Activated naive CD8-positive, alpha-beta T cell treated with anti-CD3 and anti-CD28 coated beads for 36 hours (primary cell): ENCODE data around the gene MYBPC2. TPM values are rescaled to one million over a fixed set of nuclear protein-coding genes. Genes with fewer than 3 reads are reported as not detected.
"Not testable (repeated sequence)": the region's sequence is repeated elsewhere in the genome, so short reads cannot be mapped to it uniquely, and the experiment has no call there.

Source experiments
- DNase-seq: peaks from one replicate; pipeline ENCODE4 v3.0.0; 2021
- H3K27ac Mint-ChIP-seq: one replicate; pipeline ENCODE4 v1.8.0; 2022; ENCODE audit warnings: mild to moderate bottlenecking, moderate library complexity, mixed read lengths
- H3K27me3 Mint-ChIP-seq: one replicate; pipeline ENCODE4 v1.8.0; 2022; ENCODE audit warnings: mild to moderate bottlenecking, mixed read lengths
- H3K36me3 Mint-ChIP-seq: one replicate; pipeline ENCODE4 v1.8.0; 2021; ENCODE audit warnings: mild to moderate bottlenecking, mixed read lengths
- H3K4me1 Mint-ChIP-seq: one replicate; pipeline ENCODE4 v1.8.0; 2021; ENCODE audit warnings: mixed read lengths
- H3K4me3 Mint-ChIP-seq: one replicate; pipeline ENCODE4 v1.8.0; 2022; ENCODE audit warnings: mild to moderate bottlenecking, moderate library complexity, mixed read lengths
- H3K9me3 Mint-ChIP-seq: one replicate; pipeline ENCODE4 v1.8.0; 2022; ENCODE audit warnings: mixed read lengths
- total RNA-seq, 2 experiments: library from RNA; stranded (reverse); gene quantifications; one replicate each; pipeline ENCODE4 v1.2.3, GENCODE V29; 2021

The MYBPC2 gene
- total RNA-seq, 2 experiments from 2014 or later = 0.12 to 0.45 TPM

DNA sequence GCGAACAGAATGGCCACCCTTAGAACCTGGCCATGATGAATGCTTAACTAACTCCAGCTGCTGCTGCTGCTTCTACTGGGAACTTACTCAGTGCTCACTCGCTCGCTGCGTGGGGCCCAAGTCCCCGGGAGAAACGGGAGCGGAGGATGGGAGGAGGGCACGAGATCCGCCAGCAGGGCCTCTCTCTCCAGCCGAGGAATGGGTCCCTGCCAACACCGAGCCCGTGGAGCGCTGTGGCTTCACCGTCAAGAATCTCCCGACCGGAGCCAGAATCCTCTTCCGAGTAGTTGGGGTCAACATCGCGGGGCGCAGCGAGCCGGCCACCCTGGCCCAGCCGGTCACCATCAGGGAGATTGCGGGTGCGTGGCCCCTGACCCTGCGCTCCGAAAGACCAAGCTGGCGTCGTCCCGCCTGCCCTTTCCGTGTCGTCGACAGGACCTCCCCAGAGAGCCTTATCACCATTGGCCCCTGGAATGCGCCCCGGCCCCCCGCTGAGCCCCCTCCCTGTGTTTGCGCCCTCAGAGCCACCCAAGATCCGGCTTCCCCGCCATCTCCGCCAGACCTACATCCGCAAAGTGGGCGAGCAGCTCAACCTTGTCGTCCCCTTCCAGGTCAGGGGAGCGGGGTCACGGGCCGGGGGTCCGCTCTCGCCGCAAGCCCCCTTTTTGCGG, 25.8 kb downstream of the MYBPC2 start:
- no peak for DNase-seq
- Mint-ChIP-seq H3K36me3 (no peaks in the 10 kb centered on the region), H3K27ac (no peak overlapping the region), H3K9me3 (no peaks in the 10 kb centered on the region), H3K4me1 (peaks cover 6% of the 10 kb centered on the region), H3K4me3 (no peak overlapping the region), H3K27me3 (peaks cover 41% of the 10 kb centered on the region)

DNA sequence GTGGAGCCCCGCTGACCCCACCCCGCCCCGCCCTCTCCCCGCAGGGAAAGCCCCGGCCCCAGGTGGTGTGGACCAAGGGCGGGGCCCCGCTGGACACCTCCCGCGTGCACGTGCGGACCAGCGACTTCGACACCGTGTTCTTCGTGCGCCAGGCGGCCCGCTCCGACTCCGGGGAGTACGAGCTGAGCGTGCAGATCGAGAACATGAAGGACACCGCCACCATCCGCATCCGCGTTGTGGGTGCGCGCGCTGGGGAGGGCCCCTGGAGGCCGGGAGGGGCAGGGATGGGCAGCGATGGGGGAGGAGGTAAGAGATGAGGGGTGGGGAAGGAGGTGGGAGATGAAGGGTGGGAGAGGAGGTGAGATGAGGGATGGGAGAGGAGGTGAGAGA, 26.4 kb downstream of the MYBPC2 start:
- peaks cover 41% of the 10 kb centered on the region for H3K27me3 Mint-ChIP-seq
- no peak overlapping the region for H3K27ac Mint-ChIP-seq
- no peak for DNase-seq
- no peaks in the 10 kb centered on the region for H3K36me3 Mint-ChIP-seq
- H3K4me3 Mint-ChIP-seq = no peak overlapping the region
- H3K9me3 Mint-ChIP-seq = no peaks in the 10 kb centered on the region
- peaks cover 6% of the 10 kb centered on the region for H3K4me1 Mint-ChIP-seq

DNA sequence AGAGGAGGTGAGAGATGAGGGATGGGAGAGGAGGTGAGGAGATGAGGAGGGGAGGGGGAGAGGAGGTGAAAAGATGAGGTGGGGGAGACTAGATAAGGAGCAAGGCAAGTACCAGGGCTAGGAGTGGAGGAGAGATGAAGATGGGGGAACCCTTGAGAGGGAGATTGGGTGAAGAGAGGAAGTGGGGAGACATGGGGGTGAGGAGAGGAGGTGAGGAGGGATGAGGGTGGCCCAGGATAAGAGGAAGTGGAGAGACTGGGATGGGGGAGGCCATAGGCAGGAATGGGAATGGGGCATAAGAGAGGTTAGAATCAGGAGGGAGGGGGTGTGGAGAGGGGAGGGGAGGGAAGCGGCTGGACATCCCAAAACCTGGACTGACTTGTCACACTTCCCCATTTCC, 26.9 kb downstream of the MYBPC2 start:
- Mint-ChIP-seq H3K4me3 (no peak overlapping the region), H3K27ac (peak overlapping the region; percentile 27), H3K27me3 (peaks cover 41% of the 10 kb centered on the region), H3K9me3 (no peaks in the 10 kb centered on the region), H3K36me3 (no peaks in the 10 kb centered on the region), H3K4me1 (peaks cover 6% of the 10 kb centered on the region)
- DNase-seq = no peak

DNA sequence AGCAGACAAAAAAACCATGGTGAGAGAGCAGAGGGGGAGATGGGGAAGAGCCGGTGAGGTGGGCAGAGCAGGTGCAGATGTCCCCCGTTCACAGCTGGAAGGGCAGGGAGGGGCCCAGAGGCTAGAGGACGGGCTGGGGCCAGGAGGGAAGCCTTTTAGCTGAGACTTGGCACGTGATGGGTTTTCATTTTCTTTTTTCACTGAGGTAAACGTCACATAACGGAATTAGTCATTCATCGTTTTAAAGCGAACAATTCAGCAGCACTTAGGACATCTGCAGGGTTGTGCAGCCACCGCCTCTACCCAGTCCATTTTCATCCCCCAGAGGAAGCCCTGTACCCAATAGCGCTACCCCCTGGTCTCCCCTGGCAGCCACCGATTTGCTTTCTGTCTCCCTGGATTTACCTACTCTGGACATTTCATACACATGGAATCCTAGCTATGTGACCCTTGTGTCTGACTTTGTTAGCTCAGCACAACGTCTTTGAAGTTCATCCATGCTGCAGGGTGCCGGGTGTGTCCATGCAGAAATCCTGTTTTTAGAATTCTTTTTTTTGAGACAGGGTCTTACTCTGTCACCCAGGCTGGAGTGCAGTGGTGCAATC, 27.6 kb downstream of the MYBPC2 start:
- peaks cover 6% of the 10 kb centered on the region for H3K4me1 Mint-ChIP-seq
- no peaks in the 10 kb centered on the region for H3K36me3 Mint-ChIP-seq
- no peak overlapping the region for H3K4me3 Mint-ChIP-seq
- no peaks in the 10 kb centered on the region for H3K9me3 Mint-ChIP-seq
- peak overlapping the region; percentile 6 for H3K27ac Mint-ChIP-seq
- peak; percentile 28 for DNase-seq
- H3K27me3 Mint-ChIP-seq = peaks cover 41% of the 10 kb centered on the region

DNA sequence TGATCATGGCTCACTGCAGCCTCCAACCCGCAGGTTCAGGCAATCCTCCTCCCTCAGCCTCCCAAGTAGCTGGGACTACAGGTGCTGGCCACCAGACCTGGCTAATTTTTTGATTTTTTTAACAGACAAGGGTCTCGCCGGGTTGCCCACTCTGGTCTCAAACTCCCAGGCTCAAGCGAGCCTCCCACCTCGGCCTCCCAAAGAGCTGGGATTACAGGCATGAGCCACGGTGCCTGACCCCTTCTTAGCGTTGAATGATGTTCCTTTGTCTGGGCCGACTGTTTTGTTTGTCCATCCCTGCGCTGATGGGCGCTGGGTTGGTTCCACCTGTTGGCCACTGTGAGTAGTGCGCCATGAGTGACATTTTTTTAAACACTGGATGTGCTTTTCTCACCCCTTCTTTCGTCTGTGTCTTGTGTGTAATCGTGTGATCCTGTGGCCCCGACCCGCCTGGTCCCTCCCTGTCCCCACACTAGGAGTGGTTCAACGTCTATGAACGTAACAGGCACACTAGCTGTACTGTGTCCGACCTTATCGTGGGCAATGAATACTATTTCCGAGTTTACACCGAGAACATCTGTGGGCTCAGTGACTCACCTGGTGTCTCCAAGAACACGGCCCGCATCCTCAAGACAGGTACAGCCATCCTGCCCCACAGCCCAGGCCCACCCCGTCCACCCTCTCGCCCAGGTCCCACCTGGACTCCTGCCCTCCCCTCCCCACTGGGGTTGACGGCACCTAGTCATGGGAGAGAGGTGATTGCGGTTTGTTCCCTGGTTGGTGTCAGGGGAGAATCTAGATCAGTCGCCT, 28.6 kb downstream of the MYBPC2 start:
- Mint-ChIP-seq H3K9me3 (no peaks in the 10 kb centered on the region), H3K27me3 (peaks cover 41% of the 10 kb centered on the region), H3K36me3 (no peaks in the 10 kb centered on the region), H3K27ac (no peak overlapping the region), H3K4me3 (no peak overlapping the region), H3K4me1 (peaks cover 6% of the 10 kb centered on the region)
- DNase-seq = peak; percentile 51

DNA sequence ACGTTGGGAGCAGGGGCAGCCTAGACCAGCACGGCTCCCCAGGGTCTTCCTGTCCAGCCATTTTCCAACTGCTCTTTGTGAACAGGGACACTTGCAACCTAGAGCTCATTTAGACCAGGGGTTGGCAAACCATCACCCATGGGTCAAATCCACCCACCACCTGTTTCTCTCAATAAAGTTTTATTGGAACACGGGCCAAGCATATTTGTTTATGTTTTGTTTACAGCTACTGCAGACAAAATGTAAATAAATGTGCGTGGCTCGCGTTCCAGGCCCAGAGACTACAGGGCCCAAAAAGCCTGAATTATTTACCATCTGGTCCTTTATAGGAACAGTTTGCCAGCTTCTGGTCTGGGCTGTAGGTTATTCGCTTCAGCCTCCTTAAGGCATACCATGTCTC, 30.3 kb downstream of the MYBPC2 start:
- Mint-ChIP-seq H3K27me3 (peaks cover 29% of the 10 kb centered on the region), H3K4me1 (peaks cover 6% of the 10 kb centered on the region), H3K9me3 (no peaks in the 10 kb centered on the region), H3K36me3 (no peaks in the 10 kb centered on the region), H3K4me3 (no peak overlapping the region), H3K27ac (no peak overlapping the region)
- no peak for DNase-seq

DNA sequence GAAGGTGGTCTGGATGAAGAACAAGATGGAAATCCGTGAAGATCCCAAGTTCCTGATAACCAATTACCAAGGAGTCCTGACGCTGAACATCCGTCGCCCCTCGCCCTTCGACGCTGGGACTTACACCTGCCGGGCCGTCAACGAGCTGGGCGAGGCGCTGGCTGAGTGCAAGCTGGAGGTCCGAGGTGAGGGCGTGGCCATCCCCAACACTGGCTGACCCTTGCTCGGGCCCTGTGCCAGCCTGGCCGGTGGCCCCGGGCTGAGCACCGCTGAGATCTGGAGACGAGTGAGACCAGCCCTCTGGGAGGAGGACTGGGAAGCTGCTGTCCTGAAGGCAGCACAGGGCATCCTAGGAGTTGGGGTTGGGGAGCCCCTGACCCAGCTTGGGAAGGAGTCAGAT, 31.7 kb downstream of the MYBPC2 start:
- H3K36me3 Mint-ChIP-seq = no peaks in the 10 kb centered on the region
- DNase-seq = no peak
- no peak overlapping the region for H3K4me3 Mint-ChIP-seq
- no peaks in the 10 kb centered on the region for H3K9me3 Mint-ChIP-seq
- peaks cover 21% of the 10 kb centered on the region for H3K27me3 Mint-ChIP-seq
- H3K4me1 Mint-ChIP-seq = peaks cover 6% of the 10 kb centered on the region
- H3K27ac Mint-ChIP-seq = no peak overlapping the region

DNA sequence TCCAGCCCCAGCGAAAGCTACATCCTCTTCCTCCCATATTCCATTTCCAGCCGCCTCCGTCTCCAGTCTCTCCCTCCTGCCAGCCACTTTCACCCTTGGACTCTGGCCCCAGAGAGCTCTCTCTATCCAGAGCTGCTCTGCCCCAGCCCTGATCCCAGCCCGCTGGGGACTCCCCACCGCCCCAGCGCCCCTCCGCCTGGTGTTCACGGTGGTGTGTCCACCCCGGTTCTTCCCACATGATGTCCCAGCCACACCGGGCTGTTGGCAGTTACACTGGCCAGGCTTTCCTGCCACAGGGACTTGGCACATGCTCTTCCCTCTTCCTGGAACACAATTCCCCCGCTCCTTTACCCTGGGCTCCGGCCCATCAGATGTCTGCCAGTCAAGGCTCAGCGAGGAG, 32.3 kb downstream of the MYBPC2 start:
- Mint-ChIP-seq H3K4me1 (peaks cover 5% of the 10 kb centered on the region), H3K27ac (no peak overlapping the region), H3K9me3 (no peaks in the 10 kb centered on the region), H3K4me3 (no peak overlapping the region), H3K27me3 (peaks cover 14% of the 10 kb centered on the region), H3K36me3 (no peaks in the 10 kb centered on the region)
- DNase-seq = no peak

DNA sequence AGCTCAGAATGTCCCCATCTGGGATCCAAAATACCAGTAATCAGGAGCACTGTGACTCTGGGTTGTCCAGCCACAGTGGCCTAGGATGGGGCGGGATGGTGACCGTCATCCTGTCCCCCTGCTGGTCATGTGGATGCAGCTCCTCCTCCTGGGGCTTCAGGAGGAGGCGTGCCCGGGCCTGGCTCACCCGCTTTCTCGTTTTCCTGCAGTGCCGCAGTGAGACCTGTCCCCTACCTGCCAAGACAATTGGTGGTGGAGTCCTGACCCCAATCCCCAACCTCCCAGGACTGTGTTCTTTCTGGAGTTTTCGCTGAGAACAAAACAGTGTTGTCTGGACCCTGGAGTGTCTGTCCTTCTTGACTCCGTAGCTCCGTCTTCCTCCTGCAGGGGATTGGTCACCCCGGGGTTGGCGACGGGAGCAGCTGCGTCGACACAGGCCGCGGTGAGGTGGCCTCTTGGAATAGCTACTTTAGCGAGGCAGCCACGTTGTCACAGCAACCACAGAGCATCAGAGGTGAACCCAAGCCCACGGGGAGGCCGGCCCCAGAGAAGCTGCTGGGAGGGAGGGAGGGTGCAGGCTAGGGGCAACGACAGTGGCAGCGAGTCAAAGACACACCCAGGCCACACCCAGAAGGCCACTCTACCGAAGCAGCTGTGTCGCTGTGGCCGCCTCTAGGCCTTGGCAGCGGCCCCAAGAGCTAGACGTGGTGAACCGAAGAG, 33.5 kb downstream of the MYBPC2 start:
- no peak overlapping the region for H3K27ac Mint-ChIP-seq
- H3K4me1 Mint-ChIP-seq = no peaks in the 10 kb centered on the region
- no peaks in the 10 kb centered on the region for H3K36me3 Mint-ChIP-seq
- H3K27me3 Mint-ChIP-seq = peaks cover 7% of the 10 kb centered on the region
- no peaks in the 10 kb centered on the region for H3K9me3 Mint-ChIP-seq
- H3K4me3 Mint-ChIP-seq = no peak overlapping the region
- DNase-seq = no peak

DNA sequence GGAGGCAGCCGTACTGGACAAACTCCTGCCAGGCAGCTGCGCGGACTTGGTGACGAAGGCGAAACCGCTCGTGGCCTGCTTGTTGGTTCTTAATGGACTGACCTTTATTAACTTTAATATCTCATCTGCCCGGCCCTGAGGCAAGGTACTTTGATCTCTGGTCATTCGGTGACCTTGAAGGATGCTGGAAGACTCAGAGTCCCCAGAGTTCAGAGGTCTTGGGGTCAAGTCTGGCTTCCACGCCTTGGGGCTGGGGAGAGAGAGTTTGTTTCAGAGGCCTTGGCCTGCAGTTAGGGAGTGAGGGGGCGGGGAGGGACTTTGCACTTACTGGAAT, 34.0 kb downstream of the MYBPC2 start:
- no peaks in the 10 kb centered on the region for H3K4me1 Mint-ChIP-seq
- H3K27me3 Mint-ChIP-seq = peaks cover 2% of the 10 kb centered on the region

DNA sequence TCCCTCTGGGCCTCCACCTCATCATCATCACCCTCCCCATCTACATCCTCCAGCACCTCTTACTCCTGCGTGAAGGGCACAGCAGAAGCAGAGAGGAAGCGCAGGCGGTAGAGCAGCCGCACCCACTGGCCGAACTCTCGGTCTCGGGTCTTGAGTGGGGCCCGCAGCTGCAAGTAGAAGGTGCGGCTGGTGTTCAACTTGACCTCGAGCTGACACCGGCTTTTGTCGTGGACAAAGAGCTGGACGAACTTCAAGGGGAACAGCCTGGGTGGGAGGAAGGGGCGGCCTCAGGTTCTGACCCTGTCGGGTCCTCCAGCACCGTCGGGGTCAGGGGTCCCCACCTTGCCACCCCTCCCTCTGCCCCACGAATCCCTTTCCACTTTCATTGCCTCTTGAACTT, 34.9 kb downstream of the MYBPC2 start:
- no peak for DNase-seq
- Mint-ChIP-seq H3K4me3 (no peak overlapping the region), H3K27ac (no peak overlapping the region), H3K4me1 (no peaks in the 10 kb centered on the region), H3K27me3 (no peaks in the 10 kb centered on the region), H3K36me3 (no peaks in the 10 kb centered on the region), H3K9me3 (no peaks in the 10 kb centered on the region)

More for the DNA sequence above, 34.0 kb downstream of the MYBPC2 start:
- no peak overlapping the region for H3K27ac Mint-ChIP-seq
- DNase-seq = no peak
- H3K4me3 Mint-ChIP-seq = no peak overlapping the region
- H3K9me3 Mint-ChIP-seq = no peaks in the 10 kb centered on the region
- H3K36me3 Mint-ChIP-seq = no peaks in the 10 kb centered on the region

DNA sequence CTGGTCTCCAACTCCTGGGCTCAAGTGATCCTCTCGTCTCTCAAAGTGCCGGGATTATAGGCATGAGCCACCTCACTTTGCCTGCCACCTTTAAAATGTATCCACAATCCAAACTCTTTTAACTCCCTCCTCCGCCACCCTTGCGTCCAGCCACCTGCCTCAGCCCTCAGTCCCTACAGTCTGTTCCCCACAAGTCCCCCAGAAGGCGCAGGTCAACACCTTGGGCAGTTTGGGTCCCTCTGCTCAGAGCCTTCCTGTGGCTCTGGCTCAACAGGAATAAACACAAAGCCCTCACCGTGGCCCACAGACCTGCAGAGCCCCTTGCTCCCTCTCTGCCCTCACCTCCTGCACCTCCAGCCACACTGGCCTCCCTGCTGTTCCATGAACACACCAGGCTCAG, 36.1 kb downstream of the MYBPC2 start:
- no peaks in the 10 kb centered on the region for H3K9me3 Mint-ChIP-seq
- no peak overlapping the region for H3K4me3 Mint-ChIP-seq
- H3K27me3 Mint-ChIP-seq = no peaks in the 10 kb centered on the region
- no peak for DNase-seq
- no peaks in the 10 kb centered on the region for H3K36me3 Mint-ChIP-seq
- no peak overlapping the region for H3K27ac Mint-ChIP-seq
- no peaks in the 10 kb centered on the region for H3K4me1 Mint-ChIP-seq

DNA sequence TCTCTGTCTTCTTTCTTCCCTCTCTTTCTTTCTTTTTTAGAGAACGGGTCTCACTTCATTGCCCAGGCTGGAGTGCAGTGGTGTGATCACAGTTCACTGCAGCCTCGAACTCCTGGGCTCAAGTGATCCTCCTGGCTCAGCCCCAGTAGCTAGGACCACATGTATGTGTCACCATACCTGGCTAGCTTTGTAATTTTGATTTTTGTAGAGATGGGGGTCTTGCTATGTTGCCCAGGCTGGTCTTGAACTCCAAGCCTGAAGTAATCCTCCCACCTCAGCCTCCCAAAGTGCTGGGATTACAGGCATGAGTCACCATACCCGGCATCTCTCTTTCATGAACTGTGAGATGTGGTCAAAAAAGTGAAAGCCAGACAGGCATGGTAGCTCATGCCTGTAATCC, 40.6 kb downstream of the MYBPC2 start:
- not testable (repeated sequence) for H3K27ac Mint-ChIP-seq, H3K9me3 Mint-ChIP-seq, DNase-seq, H3K27me3 Mint-ChIP-seq, H3K4me3 Mint-ChIP-seq, H3K4me1 Mint-ChIP-seq
- peaks cover 11% of the 10 kb centered on the region for H3K36me3 Mint-ChIP-seq

DNA sequence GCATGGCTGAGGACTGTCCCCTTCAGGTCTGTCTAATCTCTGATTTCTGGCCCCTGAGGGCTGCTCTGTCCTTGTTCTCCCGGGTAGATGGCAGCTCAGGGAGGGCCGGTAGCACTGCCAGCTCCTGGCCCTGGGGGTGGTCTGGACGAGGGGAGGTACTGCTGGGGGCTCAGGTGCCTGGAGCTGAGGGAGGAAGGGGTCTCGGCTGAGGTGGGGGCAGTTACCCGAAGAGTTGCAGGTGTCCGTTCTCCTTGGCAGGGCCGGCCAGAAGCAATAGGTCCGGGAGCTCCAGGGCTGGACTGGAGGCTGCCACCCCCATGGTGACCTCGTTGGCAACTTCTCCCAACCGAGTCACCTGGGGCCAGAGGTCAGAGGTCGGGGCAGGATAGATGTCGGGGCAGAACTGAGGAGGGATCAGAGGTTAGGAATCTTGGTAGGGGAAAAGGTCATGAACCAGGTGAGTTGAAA, 42.4 kb downstream of the MYBPC2 start:
- Mint-ChIP-seq H3K9me3 (no peaks in the 10 kb centered on the region), H3K27me3 (no peaks in the 10 kb centered on the region), H3K27ac (peak overlapping the region; percentile 42)

DNA sequence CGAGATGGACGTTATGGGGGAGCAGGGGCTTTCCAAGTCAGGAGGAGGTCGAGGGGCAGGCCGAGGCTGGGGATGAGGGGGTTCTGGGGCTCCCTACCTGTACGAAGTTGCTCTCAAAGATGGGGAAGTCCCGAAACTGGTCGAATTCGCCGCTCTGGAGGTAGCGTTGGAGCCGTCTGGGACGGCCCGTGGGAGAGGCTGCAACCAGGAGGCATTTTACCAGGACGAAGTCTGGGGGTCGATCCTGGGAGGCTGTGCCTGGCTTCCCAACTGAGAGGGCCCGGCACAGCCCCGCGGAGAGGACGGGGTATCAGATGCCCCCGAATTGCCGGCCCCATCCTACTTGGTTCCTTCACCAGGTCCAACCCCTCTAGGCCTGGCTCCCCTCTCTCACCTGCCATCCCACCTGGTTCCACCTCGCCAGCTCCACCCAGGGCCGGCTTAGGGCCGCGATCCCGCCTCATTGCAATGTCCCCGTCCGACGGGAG, 43.1 kb downstream of the MYBPC2 start:
- Mint-ChIP-seq H3K27ac (peak overlapping the region; percentile 38), H3K4me3 (peak overlapping the region; percentile 97)

More for the DNA sequence above, 42.4 kb downstream of the MYBPC2 start:
- H3K4me1 Mint-ChIP-seq = peaks cover 8% of the 10 kb centered on the region
- H3K36me3 Mint-ChIP-seq = peaks cover 18% of the 10 kb centered on the region
- H3K4me3 Mint-ChIP-seq = no peak overlapping the region
- DNase-seq = no peak

More for the DNA sequence above, 43.1 kb downstream of the MYBPC2 start:
- DNase-seq = no peak
- Mint-ChIP-seq H3K9me3 (no peaks in the 10 kb centered on the region), H3K4me1 (peaks cover 8% of the 10 kb centered on the region), H3K27me3 (no peaks in the 10 kb centered on the region), H3K36me3 (peaks cover 18% of the 10 kb centered on the region)
